HepG2 (cell line): ENCODE measurements around the gene TRIM15. TPM values are rescaled to one million over a fixed set of nuclear protein-coding genes. Genes with fewer than 3 reads are reported as not detected.
A peak's percentile ranks its signal among the peaks of the same experiment; 100 is the strongest.

ENCODE experiments used
- GABPB1 ChIP-seq: IDR thresholded peaks from 2 replicates; pipeline ENCODE4 v1.6.1; 2016; ENCODE audit warnings: mild to moderate bottlenecking, missing genetic modification reagents, moderate library complexity, missing compliant biosample characterization
- HCFC1 ChIP-seq: fragments of 150-350 bp; IDR thresholded peaks from 2 replicates; pipeline ENCODE4 v1.6.1; 2014; ENCODE audit warnings: low read depth, low read length
- HOXD1 ChIP-seq: sonication (generic); formaldehyde crosslinking; IDR thresholded peaks from 2 replicates; pipeline ENCODE4 v1.5.0; 2020; ENCODE audit warnings: missing genetic modification reagents
- JARID2 ChIP-seq: sonication (generic); formaldehyde crosslinking; IDR thresholded peaks from 2 replicates; pipeline ENCODE4 v1.8.1; 2023; ENCODE audit warnings: missing genetic modification reagents, inconsistent platforms; ENCODE audit not compliant: insufficient replicate concordance
- KDM1A ChIP-seq: IDR thresholded peaks from 2 replicates; pipeline ENCODE4 v1.6.1; 2016; ENCODE audit warnings: missing compliant biosample characterization
- MEF2D ChIP-seq: sonication (generic); formaldehyde crosslinking; IDR thresholded peaks from 2 replicates; pipeline ENCODE4 v1.5.1; 2020; ENCODE audit warnings: mild to moderate bottlenecking, missing genetic modification reagents
- MLLT10 ChIP-seq: sonication (generic); formaldehyde crosslinking; IDR thresholded peaks from 2 replicates; pipeline ENCODE4 v1.4.0; 2020; ENCODE audit warnings: missing genetic modification reagents
- SIX4 ChIP-seq: sonication (generic); formaldehyde crosslinking; IDR thresholded peaks from 2 replicates; pipeline ENCODE4 v1.4.0; 2020; ENCODE audit warnings: missing genetic modification reagents
- ZMYM2 ChIP-seq: sonication (generic); formaldehyde crosslinking; IDR thresholded peaks from 2 replicates; pipeline ENCODE4 v1.8.0; 2022; ENCODE audit warnings: mild to moderate bottlenecking, missing genetic modification reagents
- ZNF136 ChIP-seq: sonication (generic); formaldehyde crosslinking; IDR thresholded peaks from 2 replicates; pipeline ENCODE4 v1.8.1; 2022; ENCODE audit warnings: low read depth, mild to moderate bottlenecking, moderate library complexity, missing genetic modification reagents
- ZNF160 ChIP-seq: sonication (generic); formaldehyde crosslinking; IDR thresholded peaks from 2 replicates; pipeline ENCODE4 v1.8.0; 2022; ENCODE audit warnings: mild to moderate bottlenecking, inconsistent platforms, missing genetic modification reagents
- ZNF253 ChIP-seq: sonication (generic); formaldehyde crosslinking; IDR thresholded peaks from 2 replicates; pipeline ENCODE4 v1.8.0; 2022; ENCODE audit warnings: mild to moderate bottlenecking, missing genetic modification reagents, borderline replicate concordance
- ZNF441 ChIP-seq: sonication (generic); formaldehyde crosslinking; IDR thresholded peaks from 2 replicates; pipeline ENCODE4 v1.7.0; 2021; ENCODE audit warnings: missing genetic modification reagents, borderline replicate concordance
- ZNF747 ChIP-seq: sonication (generic); formaldehyde crosslinking; IDR thresholded peaks from 2 replicates; pipeline ENCODE4 v1.8.1; 2023; ENCODE audit warnings: missing genetic modification reagents, mild to moderate bottlenecking, borderline replicate concordance
- ZSCAN20 ChIP-seq: sonication (generic); formaldehyde crosslinking; IDR thresholded peaks from 2 replicates; pipeline ENCODE4 v1.4.0; 2020; ENCODE audit warnings: missing genetic modification reagents, mild to moderate bottlenecking, borderline replicate concordance
- polyA plus RNA-seq, 8 experiments: library from polyadenylated mRNA; depleted of rRNA in 3 of 8; stranded (reverse) in 7 of 8; unstranded in 1 of 8; fragments of >200 nt; fragmentation: Illumina TruSeq in 4 of 8; extraction: Trizol in 4 of 8; gene quantifications; 2 replicates each; pipeline versions ENCODE4 v1.2.1 to v1.2.3, GENCODE V29; 2011 to 2016; ENCODE audit warnings: low read depth in 4 of 8, missing spikeins in 1 of 8, mixed read lengths in 1 of 8; ENCODE audit not compliant: insufficient read depth in 1 of 8
- total RNA-seq, 5 experiments: library from RNA; depleted of rRNA; stranded (reverse); fragments of >200 nt; fragmentation: Illumina TruSeq; extraction: Trizol; gene quantifications; 2 replicates each; pipeline ENCODE4 v1.2.3, GENCODE V29; 2016; ENCODE audit warnings: low read depth in 1 of 5
- TF ChIP-seq, protein P1 (sequence below), 2 experiments: fragments of 450-650 bp in 1 of 2; sonication (generic) in 1 of 2; formaldehyde crosslinking in 1 of 2; IDR thresholded peaks; 2 replicates each; pipeline versions ENCODE4 v1.6.1 to v1.8.0; 2016 to 2022; ENCODE audit warnings: antibody characterized with exemption in 1 of 2, mild to moderate bottlenecking in 1 of 2, missing genetic modification reagents in 1 of 2
- TF ChIP-seq, protein P2 (sequence below): sonication (generic); formaldehyde crosslinking; IDR thresholded peaks from 2 replicates; pipeline ENCODE4 v1.8.0; 2022; ENCODE audit warnings: low read depth, missing genetic modification reagents
- TF ChIP-seq, protein P3 (sequence below): IDR thresholded peaks from 2 replicates; pipeline ENCODE4 v1.6.1; 2016; ENCODE audit warnings: missing genetic modification reagents, missing compliant biosample characterization

TRIM15 gene
- total and polyA plus RNA-seq, 2 of the 13 experiments (the other 11 are each of a cell fraction or from before 2014, with no cell fraction given), result 35.1 to 38.2 TPM

DNA sequence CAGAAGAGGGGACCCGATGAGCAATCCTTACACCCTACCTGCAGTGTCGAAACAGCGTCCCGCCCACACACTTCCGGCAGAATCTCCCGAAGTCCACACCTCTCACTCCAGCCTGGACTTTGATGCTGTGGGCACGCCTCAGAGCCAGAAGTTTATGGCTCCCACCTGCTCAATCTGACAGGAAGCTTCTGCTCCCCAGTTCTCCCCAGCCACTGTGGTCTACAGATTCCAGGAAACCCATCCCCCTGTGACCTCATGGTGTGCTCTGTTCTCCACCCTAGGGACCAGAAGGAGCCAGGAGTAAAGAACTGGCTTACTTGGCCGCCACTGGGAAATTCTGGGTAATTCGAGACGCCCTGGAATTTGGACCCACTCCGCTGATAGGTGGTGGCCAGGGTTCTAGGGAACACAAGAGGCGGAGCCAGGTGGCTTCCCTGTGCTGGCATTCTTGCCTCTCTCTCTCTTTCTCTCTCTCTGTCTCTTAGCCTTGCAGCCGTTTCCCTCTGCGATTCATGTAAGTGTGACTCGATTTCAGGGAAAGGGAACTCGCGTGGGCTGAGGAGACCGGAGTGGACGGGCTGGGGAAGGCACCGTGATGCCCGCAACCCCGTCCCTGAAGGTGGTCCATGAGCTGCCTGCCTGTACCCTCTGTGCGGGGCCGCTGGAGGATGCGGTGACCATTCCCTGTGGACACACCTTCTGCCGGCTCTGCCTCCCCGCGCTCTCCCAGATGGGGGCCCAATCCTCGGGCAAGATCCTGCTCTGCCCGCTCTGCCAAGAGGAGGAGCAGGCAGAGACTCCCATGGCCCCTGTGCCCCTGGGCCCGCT lies at the start of gene TRIM15 (continued):
- TF ChIP-seq, protein P1, sequence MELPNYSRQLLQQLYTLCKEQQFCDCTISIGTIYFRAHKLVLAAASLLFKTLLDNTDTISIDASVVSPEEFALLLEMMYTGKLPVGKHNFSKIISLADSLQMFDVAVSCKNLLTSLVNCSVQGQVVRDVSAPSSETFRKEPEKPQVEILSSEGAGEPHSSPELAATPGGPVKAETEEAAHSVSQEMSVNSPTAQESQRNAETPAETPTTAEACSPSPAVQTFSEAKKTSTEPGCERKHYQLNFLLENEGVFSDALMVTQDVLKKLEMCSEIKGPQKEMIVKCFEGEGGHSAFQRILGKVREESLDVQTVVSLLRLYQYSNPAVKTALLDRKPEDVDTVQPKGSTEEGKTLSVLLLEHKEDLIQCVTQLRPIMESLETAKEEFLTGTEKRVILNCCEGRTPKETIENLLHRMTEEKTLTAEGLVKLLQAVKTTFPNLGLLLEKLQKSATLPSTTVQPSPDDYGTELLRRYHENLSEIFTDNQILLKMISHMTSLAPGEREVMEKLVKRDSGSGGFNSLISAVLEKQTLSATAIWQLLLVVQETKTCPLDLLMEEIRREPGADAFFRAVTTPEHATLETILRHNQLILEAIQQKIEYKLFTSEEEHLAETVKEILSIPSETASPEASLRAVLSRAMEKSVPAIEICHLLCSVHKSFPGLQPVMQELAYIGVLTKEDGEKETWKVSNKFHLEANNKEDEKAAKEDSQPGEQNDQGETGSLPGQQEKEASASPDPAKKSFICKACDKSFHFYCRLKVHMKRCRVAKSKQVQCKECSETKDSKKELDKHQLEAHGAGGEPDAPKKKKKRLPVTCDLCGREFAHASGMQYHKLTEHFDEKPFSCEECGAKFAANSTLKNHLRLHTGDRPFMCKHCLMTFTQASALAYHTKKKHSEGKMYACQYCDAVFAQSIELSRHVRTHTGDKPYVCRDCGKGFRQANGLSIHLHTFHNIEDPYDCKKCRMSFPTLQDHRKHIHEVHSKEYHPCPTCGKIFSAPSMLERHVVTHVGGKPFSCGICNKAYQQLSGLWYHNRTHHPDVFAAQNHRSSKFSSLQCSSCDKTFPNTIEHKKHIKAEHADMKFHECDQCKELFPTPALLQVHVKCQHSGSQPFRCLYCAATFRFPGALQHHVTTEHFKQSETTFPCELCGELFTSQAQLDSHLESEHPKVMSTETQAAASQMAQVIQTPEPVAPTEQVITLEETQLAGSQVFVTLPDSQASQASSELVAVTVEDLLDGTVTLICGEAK (IDR thresholded peaks at IDR 0.05), result no peak
- TF ChIP-seq, protein P1 (CRISPR knock-in tag; IDR thresholded peaks at IDR 0.05), result peak; percentile 87
- TF ChIP-seq, protein P2, sequence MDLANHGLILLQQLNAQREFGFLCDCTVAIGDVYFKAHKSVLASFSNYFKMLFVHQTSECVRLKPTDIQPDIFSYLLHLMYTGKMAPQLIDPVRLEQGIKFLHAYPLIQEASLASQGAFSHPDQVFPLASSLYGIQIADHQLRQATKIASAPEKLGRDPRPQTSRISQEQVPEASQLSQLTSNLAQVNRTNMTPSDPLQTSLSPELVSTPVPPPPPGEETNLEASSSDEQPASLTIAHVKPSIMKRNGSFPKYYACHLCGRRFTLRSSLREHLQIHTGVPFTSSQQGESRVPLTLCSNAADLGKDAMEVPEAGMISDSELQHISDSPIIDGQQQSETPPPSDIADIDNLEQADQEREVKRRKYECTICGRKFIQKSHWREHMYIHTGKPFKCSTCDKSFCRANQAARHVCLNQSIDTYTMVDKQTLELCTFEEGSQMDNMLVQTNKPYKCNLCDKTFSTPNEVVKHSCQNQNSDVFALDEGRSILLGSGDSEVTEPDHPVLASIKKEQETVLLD, result peak; percentile 38; the same call in 1 of the 2 replicates
- peak; percentile 89 for TF ChIP-seq ZNF136 (CRISPR knock-in tag)
- peak; percentile 99 for TF ChIP-seq SIX4 (CRISPR knock-in tag)
- TF ChIP-seq KDM1A (CRISPR knock-in tag), result peak; percentile 62; the same call in 1 of the 2 replicates
- TF ChIP-seq MEF2D (CRISPR knock-in tag), result peak; percentile 88; the same call in 1 of the 2 replicates
- no peak for TF ChIP-seq MLLT10 (CRISPR knock-in tag)
- TF ChIP-seq, protein P3, sequence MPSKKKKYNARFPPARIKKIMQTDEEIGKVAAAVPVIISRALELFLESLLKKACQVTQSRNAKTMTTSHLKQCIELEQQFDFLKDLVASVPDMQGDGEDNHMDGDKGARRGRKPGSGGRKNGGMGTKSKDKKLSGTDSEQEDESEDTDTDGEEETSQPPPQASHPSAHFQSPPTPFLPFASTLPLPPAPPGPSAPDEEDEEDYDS (CRISPR knock-in tag), result peak; percentile 81
- TF ChIP-seq ZMYM2 (CRISPR knock-in tag), result peak; percentile 6; the same call in 1 of the 2 replicates
- TF ChIP-seq ZNF160, result 0 out of 2 replicates have a peak, but pooled peaks have one; percentile 36
- no peak for TF ChIP-seq JARID2 (CRISPR knock-in tag)
- TF ChIP-seq GABPB1 (CRISPR knock-in tag), result peak; percentile 91
- no peak for TF ChIP-seq HOXD1 (CRISPR knock-in tag)
- TF ChIP-seq ZNF441 (CRISPR knock-in tag), result peak; percentile 94
- TF ChIP-seq ZSCAN20 (CRISPR knock-in tag), result peak; percentile 43
- TF ChIP-seq ZNF253, result peak; percentile 87; the same call in 1 of the 2 replicates
- TF ChIP-seq HCFC1, result no peak
- peak; percentile 60 for TF ChIP-seq ZNF747 (CRISPR knock-in tag)
